Upper lobe of left lung (tissue), 4 donors: Measurements from ENCODE around the gene OR52E4.

Experiments
- CTCF ChIP-seq, 6 experiments: fragments of 450-650 bp in 4 of 6; fragments of 200-600 bp in 2 of 6; sonication (generic) in 2 of 6; IDR thresholded peaks; one replicate each; pipeline ENCODE4 v1.5.1; 2016 to 2019; ENCODE audit warnings: antibody characterized with exemption in 6 of 6
- POLR2A ChIP-seq, 4 donors: fragments of 450-650 bp; IDR thresholded peaks; one replicate each; pipeline ENCODE4 v1.5.1; 2016 to 2017; ENCODE audit warnings: antibody characterized with exemption in 4 of 4, mild to moderate bottlenecking in 2 of 4

- no peak for TF ChIP-seq POLR2A (IDR thresholded peaks at IDR 0.05)
- TF ChIP-seq CTCF (IDR thresholded peaks at IDR 0.05) = no peak
Measured at GRCh38 chr11:5833446-5833845, 47.0 kb upstream of the OR52E4 start.
